GM18502 (cell line): Measurements from ENCODE around the gene SMG1.
"Not testable (repeated sequence)": the region's sequence is repeated elsewhere in the genome, so short reads cannot be mapped to it uniquely, and the experiment has no call there.

ENCODE experiments used
- ATAC-seq: cut with Tn5 transposase; IDR thresholded peaks from one replicate; pipeline ENCODE4 v1.9.1; 2021; ENCODE audit warnings: mild to moderate bottlenecking; ENCODE audit not compliant: unreplicated experiment, poor library complexity

SMG1 gene

GRCh38 chr16:18776334-18776733 lies 149.9 kb downstream of the SMG1 start:
- ATAC-seq: not testable (repeated sequence)

- not testable (repeated sequence) for ATAC-seq
Measured at GRCh38 chr16:18774651-18775050, 151.6 kb downstream of the SMG1 start.

- not testable (repeated sequence) for ATAC-seq
Measured at GRCh38 chr16:18772171-18772570, 154.0 kb downstream of the SMG1 start.

DNA sequence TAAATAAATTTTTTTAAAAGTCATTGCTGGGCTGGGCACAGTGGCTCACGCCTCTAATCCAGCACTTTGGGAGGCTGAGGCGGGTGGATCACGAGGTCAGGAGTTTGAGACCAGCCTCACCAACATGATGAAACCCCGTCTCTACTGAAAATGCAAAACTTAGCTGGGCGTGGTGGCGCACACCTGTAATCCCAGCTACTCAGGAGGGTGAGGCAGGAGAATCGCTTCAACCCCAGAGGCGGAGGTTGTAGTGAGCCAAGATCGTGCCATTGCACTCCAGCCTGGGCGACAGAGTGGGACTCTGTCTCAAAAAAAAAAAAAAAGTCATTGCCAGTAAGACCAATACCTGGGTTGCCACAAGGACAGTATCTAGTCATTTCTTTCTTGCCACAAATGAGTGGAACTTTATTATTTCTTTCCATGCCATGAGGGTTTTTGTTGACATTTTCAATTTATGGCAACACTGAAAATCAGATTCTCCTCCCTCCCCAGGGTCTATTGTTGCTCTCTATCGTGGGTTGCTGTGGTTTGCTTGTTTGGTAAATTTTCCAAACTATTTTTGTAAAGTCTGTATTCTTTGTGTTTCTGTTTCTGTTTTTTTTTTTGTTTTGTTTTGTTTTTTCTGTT lies 155.8 kb downstream of the SMG1 start:
- not testable (repeated sequence) for ATAC-seq

GRCh38 chr16:18767217-18767616 lies 159.0 kb downstream of the SMG1 start:
- ATAC-seq: peak; percentile 60

GRCh38 chr16:18762713-18763112 lies 163.5 kb downstream of the SMG1 start:
- ATAC-seq: peak; percentile 47

- not testable (repeated sequence) for ATAC-seq
Measured at GRCh38 chr16:18759598-18760520, 166.3 kb downstream of the SMG1 start.

GRCh38 chr16:18757960-18758660 lies 168.1 kb downstream of the SMG1 start:
- peak; percentile 45 for ATAC-seq

DNA sequence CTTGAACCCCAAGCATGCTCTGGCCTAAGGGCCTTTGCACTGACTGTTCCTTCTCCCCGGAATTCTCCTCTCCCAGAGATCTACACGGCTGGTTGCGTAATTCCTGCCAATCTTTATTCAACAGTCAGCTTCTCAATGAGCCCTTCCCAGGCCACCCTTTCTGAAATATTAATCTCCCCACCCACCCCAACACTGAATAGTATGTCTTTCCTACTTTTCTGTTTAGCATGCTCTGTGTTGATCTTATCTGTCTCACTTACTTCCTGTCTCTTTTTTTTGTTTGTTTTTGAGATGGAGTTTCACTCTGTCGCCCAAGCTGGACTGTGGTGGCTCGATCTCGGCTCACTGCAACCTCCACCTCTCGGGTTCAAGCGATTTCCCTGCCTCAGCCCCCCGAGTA lies 169.6 kb downstream of the SMG1 start:
- ATAC-seq: not testable (repeated sequence)
